Measurements from ENCODE around the gene EZR.
A peak's percentile ranks its signal among the peaks of the same experiment; 100 is the strongest.

Gene EZR

GRCh38 chr6:158772851-158773371 lies 46.3 kb downstream of the EZR start:
- no peak for DNase-seq

DNA sequence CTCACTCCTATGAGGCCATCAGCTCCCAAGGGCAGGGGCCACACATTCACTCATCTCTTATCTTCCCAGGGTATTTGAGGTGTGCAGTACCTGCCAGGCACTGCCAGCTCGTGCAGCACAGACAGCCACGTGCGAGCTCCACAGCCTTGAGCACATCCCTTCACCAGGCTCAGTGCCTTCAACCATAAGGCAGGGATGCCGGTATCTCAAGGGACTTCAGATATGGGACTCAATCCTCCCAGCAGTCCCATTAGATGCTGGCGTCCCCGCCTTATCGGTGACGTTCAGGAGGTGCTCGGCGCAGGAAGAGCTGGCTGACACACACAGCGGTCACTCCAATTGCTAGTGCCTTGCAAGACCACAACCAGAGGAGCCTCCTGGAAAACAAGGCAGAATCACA lies 47.0 kb downstream of the EZR start:
- DNase-seq: no peak

DNA sequence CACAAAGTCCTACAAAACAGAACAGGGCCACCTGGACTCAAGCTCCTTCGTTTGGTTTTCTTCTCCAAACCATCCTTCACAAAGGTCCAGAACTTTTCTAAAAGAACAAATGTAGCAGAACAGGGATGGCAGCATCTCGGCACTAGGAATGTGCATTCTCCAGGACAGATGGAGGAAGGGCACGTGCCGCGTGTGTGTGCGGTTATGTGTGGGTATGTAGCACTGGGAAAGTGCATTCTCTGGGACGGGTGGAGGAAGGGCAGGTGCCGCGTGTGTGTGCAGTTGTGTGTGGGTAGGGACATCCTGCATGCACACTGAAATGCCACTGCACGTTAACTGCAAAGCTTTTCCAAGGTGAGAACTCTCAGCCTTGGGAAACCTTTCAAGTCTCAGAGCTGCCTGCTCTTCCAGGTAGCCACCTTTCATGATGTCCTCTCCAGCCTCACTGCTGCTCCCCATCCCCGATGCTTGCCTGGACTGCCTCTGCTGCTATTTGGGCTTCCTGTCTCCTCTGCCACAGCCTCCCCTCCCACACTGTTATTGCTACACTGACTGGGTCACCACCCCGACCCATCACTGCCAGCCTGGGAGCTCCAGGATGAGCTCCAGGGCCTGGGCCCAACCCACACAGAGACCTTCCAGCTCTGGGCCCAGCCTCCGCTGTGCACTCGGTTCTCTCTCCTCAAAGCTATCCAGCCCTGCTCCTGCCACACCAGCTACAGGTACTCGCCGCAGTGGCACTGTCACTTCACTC lies 47.6 kb downstream of the EZR start:
- DNase-seq: no peak

- DNase-seq: no peak
Measured at GRCh38 chr6:158770533-158771330, 48.4 kb downstream of the EZR start.

DNA sequence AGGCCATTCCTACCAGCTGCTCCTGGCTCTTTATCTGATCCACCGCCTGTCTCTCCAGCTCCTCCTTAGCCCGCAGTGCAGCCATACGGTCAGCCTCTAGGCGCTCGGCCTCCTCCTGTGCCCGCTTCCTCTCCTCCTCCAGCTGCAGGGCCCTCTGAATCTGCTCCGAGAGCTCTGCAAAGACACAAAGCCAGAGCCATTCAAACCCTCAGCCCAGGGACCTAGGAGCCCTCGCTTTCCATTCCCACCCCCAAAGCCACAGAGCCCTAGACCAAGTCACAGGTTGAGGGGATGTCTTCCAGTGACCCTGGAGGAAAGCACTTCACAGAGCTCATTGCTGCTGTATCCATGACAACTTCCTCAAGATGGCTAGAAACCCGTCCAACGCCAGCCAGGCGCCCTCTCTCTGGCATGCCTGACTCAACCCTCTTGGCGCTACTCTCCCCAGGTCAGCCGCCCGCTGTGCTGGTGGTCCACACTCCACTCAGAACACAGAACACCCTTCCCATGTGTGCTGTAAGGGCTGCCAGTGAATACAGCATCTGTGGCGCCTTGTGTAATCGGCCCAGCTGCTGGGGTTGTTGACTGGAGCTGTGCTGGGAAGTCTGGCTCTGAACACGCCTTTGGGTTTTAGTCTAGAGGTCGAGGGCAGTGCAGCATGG lies 49.3 kb downstream of the EZR start:
- no peak for DNase-seq

- no peak for DNase-seq
Measured at GRCh38 chr6:158769234-158769770, 49.9 kb downstream of the EZR start.

GRCh38 chr6:158768436-158768835 lies 50.7 kb downstream of the EZR start:
- no peak for DNase-seq

- DNase-seq: no peak
Measured at GRCh38 chr6:158767709-158768108, 51.5 kb downstream of the EZR start.

GRCh38 chr6:158766621-158767455 lies 52.3 kb downstream of the EZR start:
- DNase-seq: no peak

DNA sequence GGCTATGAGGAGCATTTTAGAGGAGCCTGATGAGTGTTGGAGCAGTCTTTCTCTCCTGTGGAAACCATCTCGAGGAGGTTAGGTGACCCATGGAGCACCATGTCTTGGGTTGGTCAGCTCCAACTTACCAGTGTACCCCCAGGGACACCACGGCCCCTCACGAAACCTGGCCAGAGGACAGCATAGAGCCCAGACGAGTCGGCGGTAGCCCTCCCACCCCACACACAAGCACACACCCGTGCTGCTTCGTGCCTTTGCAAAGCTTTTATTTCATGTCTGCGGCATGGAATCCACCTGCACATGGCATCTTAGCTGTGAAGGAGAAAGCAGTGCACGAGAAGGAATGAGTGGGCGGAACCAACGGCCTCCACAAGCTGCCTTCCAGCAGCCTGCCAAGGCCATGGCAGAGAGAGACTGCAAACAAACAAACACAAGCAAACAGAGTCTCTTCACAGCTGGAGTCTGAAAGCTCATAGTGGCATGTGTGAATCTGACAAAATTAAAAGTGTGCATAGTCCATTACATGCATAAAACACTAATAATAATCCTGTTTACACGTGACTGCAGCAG lies 53.6 kb downstream of the EZR start:
- no peak for DNase-seq

GRCh38 chr6:158764926-158765325 lies 54.2 kb downstream of the EZR start:
- DNase-seq: no peak

DNA sequence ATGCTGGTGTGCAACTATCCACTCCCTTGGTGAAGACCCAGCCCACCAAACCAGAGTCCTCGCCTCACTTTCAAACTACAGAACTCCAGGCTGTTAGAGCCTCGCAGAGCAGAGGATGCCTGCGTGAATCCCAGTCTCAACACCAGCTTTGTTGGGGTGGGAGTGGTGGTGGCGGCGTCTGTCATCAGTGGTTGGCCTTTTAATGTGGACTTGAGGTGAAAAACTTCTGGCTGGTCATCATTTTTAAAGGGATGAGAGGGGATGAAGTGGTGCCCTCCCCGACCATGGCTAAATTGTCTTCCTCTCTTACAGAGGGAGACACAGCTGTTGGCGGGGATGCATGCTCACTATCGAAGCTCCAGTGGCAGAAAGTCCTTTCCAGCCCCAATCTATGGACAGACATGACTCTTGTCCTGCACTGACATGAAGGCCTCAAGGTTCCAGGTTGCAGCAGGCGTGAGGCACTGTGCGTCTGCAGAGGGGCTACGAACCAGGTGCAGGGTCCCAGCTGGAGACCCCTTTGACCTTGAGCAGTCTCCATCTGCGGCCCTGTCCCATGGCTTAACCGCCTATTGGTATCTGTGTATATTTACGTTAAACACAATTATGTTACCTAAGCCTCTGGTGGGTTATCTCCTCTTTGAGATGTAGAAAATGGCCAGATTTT lies 54.9 kb downstream of the EZR start:
- DNase-seq: no peak

DNA sequence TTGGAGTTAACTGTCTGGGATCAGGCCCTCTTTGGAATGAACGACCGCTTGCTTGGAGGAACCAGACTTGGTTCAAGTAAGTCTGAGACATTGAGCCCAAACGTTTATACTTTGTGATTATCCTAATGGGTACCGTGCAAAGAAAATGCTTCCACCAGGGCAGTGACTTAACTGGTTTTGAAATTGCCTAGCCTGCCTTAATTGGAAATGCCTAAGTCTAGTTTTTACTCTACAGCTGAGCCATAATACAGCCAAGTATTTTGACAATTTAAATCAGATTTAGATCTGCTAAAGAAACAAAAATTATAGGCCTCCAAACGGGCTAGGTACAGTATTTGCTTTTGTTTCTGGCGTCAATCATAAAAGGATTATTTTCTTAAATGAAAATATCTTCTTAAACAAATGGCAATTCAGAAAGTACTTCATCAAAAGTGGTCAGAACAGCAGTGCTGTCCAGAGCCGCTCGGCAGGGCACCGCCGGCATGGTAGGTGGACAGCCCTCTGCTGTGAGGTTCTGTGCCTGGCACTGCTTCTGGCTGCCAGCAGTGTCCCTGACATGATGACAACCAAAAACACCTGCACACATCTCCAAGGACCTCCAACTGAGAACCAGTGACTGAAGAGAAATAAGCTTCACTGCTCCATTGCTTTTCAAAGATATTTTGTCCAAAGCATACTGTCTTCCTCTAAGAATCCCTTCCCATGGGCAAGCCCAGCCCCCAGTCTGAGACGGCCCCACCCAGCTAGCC lies 55.6 kb downstream of the EZR start:
- no peak for DNase-seq

- DNase-seq: peak; percentile 86
Measured at GRCh38 chr6:158762787-158763433, 56.3 kb downstream of the EZR start.

DNA sequence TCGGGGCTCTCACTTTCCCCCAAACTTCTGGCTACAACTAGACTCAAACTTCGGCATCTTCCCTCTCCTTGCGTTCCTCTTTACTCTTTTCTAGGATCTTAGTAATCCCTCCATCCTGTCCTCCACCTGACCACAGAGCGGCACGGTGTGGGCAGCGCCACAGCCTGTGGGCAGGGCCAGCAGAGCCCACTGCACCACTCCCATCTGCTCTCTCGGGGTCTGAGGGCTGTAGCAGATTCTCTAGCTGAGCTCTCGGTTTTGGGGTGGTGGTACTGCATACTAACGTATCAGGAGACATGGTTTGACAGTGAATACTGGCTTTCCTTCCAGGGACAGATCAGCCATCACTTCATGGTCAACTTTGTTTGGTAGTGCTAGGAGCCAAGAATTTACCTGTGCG lies 57.4 kb downstream of the EZR start:
- DNase-seq: no peak

DNA sequence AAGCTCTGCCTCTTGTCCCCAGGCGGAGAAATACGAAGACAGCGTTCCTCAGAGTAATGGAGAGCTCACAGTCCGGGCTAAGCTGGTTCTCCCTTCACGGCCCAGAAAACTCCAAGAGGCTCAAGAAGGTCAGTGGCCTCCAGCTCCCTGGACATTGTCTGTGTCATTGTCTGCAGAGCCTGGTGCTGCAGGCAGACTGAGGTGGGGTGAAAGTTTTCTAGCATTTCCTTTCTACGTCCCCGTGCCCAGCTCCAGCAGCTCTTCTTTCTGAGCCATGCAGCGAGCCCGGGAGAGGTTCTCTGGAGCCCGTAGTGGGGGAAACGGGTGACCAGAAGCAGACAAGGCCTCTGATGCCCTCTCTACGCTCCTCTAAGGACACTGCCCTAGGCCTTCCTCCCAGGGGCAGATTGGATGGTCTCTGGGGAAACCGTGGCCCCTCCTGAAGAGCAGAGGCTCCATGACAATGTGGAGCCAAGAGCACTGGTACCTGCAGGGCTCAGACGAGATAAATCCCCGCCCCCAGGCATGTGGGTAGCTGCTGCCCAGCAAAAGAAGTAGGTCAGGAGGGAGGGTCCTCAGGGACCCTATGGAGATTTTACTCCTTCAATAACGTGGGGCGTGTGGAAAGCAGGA lies 58.4 kb downstream of the EZR start:
- DNase-seq: no peak

- no peak for DNase-seq
Measured at GRCh38 chr6:158759966-158760617, 59.1 kb downstream of the EZR start.

DNA sequence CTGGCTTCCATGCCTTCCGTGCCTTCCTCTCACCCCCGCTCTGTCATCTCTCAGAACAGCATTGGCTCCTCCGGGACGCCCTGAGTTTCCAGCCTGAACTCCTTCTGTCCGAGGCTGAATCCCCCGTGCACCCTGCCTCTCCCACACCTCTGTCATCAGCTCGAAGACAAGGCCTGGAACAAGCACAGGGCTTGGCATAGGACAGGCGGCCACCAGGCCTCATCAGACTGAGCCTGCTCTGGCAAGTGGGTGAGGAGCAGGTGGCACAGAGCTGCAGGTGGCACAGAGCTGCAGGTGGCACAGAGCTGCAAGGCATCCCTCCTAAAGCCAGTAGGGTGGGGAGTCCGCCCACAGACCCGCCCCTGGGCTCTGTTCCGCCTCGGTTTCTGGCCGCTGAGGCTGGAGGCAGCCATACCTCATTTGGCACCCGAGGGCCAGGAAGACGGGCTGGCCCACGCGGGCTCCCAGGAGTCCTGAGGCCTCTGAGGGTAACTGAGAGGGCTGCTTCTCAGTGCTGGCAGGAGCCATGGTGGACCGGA lies 60.2 kb downstream of the EZR start:
- no peak for DNase-seq

DNA sequence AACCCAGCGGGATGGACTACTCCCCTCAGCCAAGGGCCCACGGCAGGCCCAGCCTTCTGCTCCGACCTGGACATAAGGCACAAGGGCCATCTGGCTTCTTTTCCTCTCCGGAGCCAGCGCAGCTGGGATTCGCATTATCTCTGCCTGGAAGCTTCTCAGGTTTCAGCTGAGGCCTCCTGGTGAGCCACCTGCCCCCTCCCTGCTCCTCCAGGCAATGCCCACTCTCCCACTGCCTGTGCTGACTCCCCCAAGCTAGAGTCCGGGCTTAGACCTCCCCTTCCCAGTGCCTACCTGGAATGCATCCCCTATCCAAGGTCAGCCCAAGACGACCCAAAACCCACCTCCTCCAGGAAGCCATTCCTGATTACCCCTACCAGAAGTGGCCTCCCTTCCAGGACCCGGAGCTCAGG lies 60.7 kb downstream of the EZR start:
- DNase-seq: no peak

Measured in hematopoietic multipotent progenitor cell treated with erythropoietin and hydrocortisone succinate and interleukin-3 and kit ligand, for 4 days (in vitro differentiated cells).